Trophoblast cell (in vitro differentiated cells and primary cell): ENCODE measurements around the gene CCDC141.
A peak's percentile ranks its signal among the peaks of the same experiment; 100 is the strongest.

ENCODE experiments used
- DNase-seq, 2 donors: peaks; one replicate each; pipeline ENCODE4 v3.0.0-alpha.2; 2016
- H2AFZ ChIP-seq: 2 replicates; pipeline ENCODE4 v1.6.1; 2013; ENCODE audit warnings: low read length, moderate library complexity, mild to moderate bottlenecking; ENCODE audit not compliant: insufficient read depth, poor library complexity
- H2AK5ac ChIP-seq: 2 replicates; pipeline ENCODE4 v1.6.1; 2013; ENCODE audit warnings: mild to moderate bottlenecking, low read length
- H2BK120ac ChIP-seq: 2 replicates; pipeline ENCODE4 v1.6.1; 2013; ENCODE audit warnings: low read length, mild to moderate bottlenecking, moderate library complexity; ENCODE audit not compliant: insufficient read depth, poor library complexity
- H2BK12ac ChIP-seq: 2 replicates; pipeline ENCODE4 v1.6.1; 2013; ENCODE audit warnings: mild to moderate bottlenecking, low read length, moderate library complexity
- H2BK5ac ChIP-seq: 2 replicates; pipeline ENCODE4 v1.6.1; 2013; ENCODE audit warnings: low read length, low read depth, moderate library complexity, mild to moderate bottlenecking; ENCODE audit not compliant: poor library complexity
- H3K14ac ChIP-seq: 2 replicates; pipeline ENCODE4 v1.6.1; 2013; ENCODE audit warnings: mild to moderate bottlenecking, low read length
- H3K18ac ChIP-seq: 2 replicates; pipeline ENCODE4 v1.6.1; 2013; ENCODE audit warnings: mild to moderate bottlenecking, low read length
- H3K23ac ChIP-seq: 2 replicates; pipeline ENCODE4 v1.6.1; 2013; ENCODE audit warnings: low read length
- H3K27ac ChIP-seq: 2 replicates; pipeline ENCODE4 v1.5.1; 2013; ENCODE audit warnings: low read depth, mild to moderate bottlenecking, inconsistent platforms, low read length, moderate library complexity
- H3K27me3 ChIP-seq: 2 replicates; pipeline ENCODE4 v1.6.1; 2013; ENCODE audit warnings: inconsistent platforms, mild to moderate bottlenecking, low read length, moderate library complexity; ENCODE audit not compliant: insufficient read depth
- H3K36me3 ChIP-seq, 2 experiments: 1 replicate in 1 of 2; 2 replicates in 1 of 2; pipeline ENCODE4 v1.6.1; 2013; ENCODE audit warnings: low read length in 2 of 2, mild to moderate bottlenecking in 2 of 2, moderate library complexity in 1 of 2; ENCODE audit not compliant: insufficient read depth in 2 of 2, control insufficient read depth in 1 of 2
- H3K4ac ChIP-seq: 2 replicates; pipeline ENCODE4 v1.6.1; 2013; ENCODE audit warnings: low read depth, mild to moderate bottlenecking, low read length, moderate library complexity
- H3K4me1 ChIP-seq, 2 experiments: 1 replicate in 1 of 2; 2 replicates in 1 of 2; pipeline ENCODE4 v1.6.1; 2013; ENCODE audit warnings: low read length in 2 of 2, mild to moderate bottlenecking in 2 of 2, moderate library complexity in 1 of 2; ENCODE audit not compliant: insufficient read depth in 2 of 2, control insufficient read depth in 1 of 2
- H3K4me2 ChIP-seq: 2 replicates; pipeline ENCODE4 v1.6.1; 2013; ENCODE audit warnings: inconsistent platforms, mild to moderate bottlenecking, low read length, moderate library complexity
- H3K4me3 ChIP-seq: 2 replicates; pipeline ENCODE4 v1.5.1; 2013; ENCODE audit warnings: mild to moderate bottlenecking, low read depth, low read length, inconsistent platforms
- H3K79me1 ChIP-seq: one replicate; pipeline ENCODE4 v1.6.1; 2013; ENCODE audit warnings: low read length
- H3K79me2 ChIP-seq: 2 replicates; pipeline ENCODE4 v1.6.1; 2013; ENCODE audit warnings: low read length, mild to moderate bottlenecking; ENCODE audit not compliant: control insufficient read depth, insufficient read depth, poor library complexity
- H3K9ac ChIP-seq: 2 replicates; pipeline ENCODE4 v1.6.1; 2013; ENCODE audit warnings: mild to moderate bottlenecking, low read length
- H3K9me3 ChIP-seq: 2 replicates; pipeline ENCODE4 v1.6.1; 2013; ENCODE audit warnings: low read depth, mild to moderate bottlenecking, control low read depth, inconsistent platforms, low read length; ENCODE audit not compliant: insufficient read depth
- H4K12ac ChIP-seq: 2 replicates; pipeline ENCODE4 v1.6.1; 2013; ENCODE audit warnings: low read depth, mild to moderate bottlenecking, low read length, moderate library complexity
- H4K8ac ChIP-seq: 2 replicates; pipeline ENCODE4 v1.6.1; 2013; ENCODE audit warnings: low read depth, mild to moderate bottlenecking, low read length, moderate library complexity
- H4K91ac ChIP-seq: one replicate; pipeline ENCODE4 v1.6.1; 2013; ENCODE audit warnings: low read depth, mild to moderate bottlenecking, low read length, moderate library complexity
- WGBS: extraction: QIAGEN DNeasy Blood & Tissue Kit; methylation state at CpG from one replicate; pipeline ENCODE4 v1.1.7; 2013; ENCODE audit warnings: missing lambda C conversion rate; ENCODE audit not compliant: insufficient read length, insufficient coverage; ENCODE audit errors: extremely low coverage; 5-methylcytosine and 5-hydroxymethylcytosine counted together

CCDC141 gene

DNA sequence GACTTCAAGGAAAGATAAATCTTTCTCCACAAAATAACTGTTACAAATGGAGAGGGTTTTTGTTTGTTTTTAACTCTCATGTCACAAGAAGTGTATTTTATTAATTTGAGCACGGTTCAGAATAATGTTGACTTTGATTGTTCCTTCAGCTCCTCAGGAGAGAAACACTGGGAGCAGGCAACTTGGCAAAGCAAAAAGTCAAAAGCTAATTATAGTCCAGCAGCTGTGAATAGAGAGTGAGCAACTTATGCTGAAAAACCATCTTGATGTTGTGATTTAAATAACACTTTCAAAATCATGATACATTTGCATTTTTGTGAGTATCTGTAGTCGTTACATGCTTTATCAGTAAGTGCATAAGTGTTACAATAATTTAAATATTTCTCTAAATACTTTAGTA, 205.2 kb downstream of the CCDC141 start:
- Histone ChIP-seq H2BK5ac (no peak overlapping the region), H2AFZ (no peak overlapping the region), H3K36me3 (no peaks in the 10 kb centered on the region), H3K4me3 (no peak overlapping the region), H3K9ac (no peak overlapping the region), H3K4me1 (no peaks in the 10 kb centered on the region), H3K79me2 (no peaks in the 10 kb centered on the region), H2BK120ac (no peak overlapping the region), H3K18ac (no peak overlapping the region), H3K14ac (no peak overlapping the region), H4K8ac (no peak overlapping the region), H4K91ac (no peak overlapping the region), H3K4ac (no peak overlapping the region), H3K27ac (no peak overlapping the region), H3K27me3 (no peaks in the 10 kb centered on the region), H3K9me3 (no peaks in the 10 kb centered on the region), H2BK12ac (no peak overlapping the region), H4K12ac (no peak overlapping the region), H2AK5ac (no peak overlapping the region), H3K23ac (no peak overlapping the region), H3K4me2 (no peak overlapping the region), H3K79me1 (no peaks in the 10 kb centered on the region)
- DNase-seq: no peak
- no CpG with 5 or more reads among the region's 2 CpGs for WGBS

DNA sequence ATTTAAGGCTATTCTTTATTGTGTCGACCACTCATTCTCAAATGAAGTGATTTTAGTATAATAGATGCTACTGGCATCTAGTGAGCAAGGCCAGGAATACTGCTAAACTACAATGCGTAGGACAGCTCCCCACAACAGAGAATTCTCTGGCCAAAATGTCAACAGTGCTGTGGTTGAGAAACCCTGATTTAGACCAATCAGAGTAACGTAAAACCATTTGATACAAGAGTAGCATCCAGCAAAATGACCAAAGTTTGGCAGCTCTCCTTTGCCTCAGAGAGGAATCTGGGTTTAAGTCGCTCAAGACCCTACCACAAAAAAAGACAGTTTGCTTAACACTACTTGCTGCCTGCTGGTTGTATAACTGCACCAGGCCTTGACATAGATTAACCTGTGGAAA, 205.7 kb downstream of the CCDC141 start:
- Histone ChIP-seq H2BK12ac (no peak overlapping the region), H3K4me2 (no peak overlapping the region), H2BK5ac (no peak overlapping the region), H4K12ac (no peak overlapping the region), H2AFZ (no peak overlapping the region), H3K36me3 (no peaks in the 10 kb centered on the region), H2AK5ac (no peak overlapping the region), H4K8ac (no peak overlapping the region), H3K9ac (no peak overlapping the region), H3K79me2 (no peaks in the 10 kb centered on the region), H3K23ac (no peak overlapping the region), H3K4me3 (no peak overlapping the region), H2BK120ac (no peak overlapping the region), H3K4ac (no peak overlapping the region), H4K91ac (no peak overlapping the region), H3K27me3 (no peaks in the 10 kb centered on the region), H3K4me1 (no peaks in the 10 kb centered on the region), H3K18ac (no peak overlapping the region), H3K27ac (no peak overlapping the region), H3K9me3 (no peaks in the 10 kb centered on the region), H3K14ac (no peak overlapping the region), H3K79me1 (no peaks in the 10 kb centered on the region)
- DNase-seq: no peak
- no CpG with 5 or more reads among the region's 4 CpGs for WGBS

DNA sequence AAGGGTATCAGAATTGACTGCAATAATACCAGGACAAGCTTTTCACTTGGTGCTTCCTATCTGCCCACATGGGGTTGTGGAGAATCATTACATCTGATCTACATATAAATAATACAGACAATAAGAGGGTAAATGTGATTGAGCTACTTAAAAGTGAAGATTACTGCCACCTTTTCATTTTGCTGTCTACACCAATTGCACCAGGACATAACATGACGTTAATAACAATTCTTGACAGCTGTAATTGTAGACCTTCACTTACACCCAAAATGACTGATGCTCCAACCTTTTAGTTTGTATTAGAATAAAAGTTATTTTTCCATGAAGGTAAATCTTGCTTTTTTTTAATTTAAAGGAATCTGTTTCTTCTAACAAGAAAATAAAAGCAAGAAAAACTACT, 206.2 kb downstream of the CCDC141 start:
- no peak overlapping the region for H3K18ac ChIP-seq
- H3K4ac ChIP-seq: no peak overlapping the region
- H2BK12ac ChIP-seq: no peak overlapping the region
- no peaks in the 10 kb centered on the region for H3K79me2 ChIP-seq
- no peak overlapping the region for H3K14ac ChIP-seq
- no peak overlapping the region for H4K8ac ChIP-seq
- H3K4me1 ChIP-seq: no peaks in the 10 kb centered on the region
- WGBS: no CpG with 5 or more reads among the region's 1 CpG
- no peak overlapping the region for H4K91ac ChIP-seq
- H3K9me3 ChIP-seq: no peaks in the 10 kb centered on the region
- H3K36me3 ChIP-seq: no peaks in the 10 kb centered on the region
- no peak overlapping the region for H2AK5ac ChIP-seq
- H3K27ac ChIP-seq: no peak overlapping the region
- DNase-seq: no peak
- H3K4me2 ChIP-seq: no peak overlapping the region
- H3K9ac ChIP-seq: no peak overlapping the region
- H3K79me1 ChIP-seq: no peaks in the 10 kb centered on the region
- no peaks in the 10 kb centered on the region for H3K27me3 ChIP-seq
- no peak overlapping the region for H2BK120ac ChIP-seq
- no peak overlapping the region for H3K23ac ChIP-seq
- no peak overlapping the region for H2BK5ac ChIP-seq
- no peak overlapping the region for H3K4me3 ChIP-seq
- no peak overlapping the region for H4K12ac ChIP-seq
- H2AFZ ChIP-seq: no peak overlapping the region

DNA sequence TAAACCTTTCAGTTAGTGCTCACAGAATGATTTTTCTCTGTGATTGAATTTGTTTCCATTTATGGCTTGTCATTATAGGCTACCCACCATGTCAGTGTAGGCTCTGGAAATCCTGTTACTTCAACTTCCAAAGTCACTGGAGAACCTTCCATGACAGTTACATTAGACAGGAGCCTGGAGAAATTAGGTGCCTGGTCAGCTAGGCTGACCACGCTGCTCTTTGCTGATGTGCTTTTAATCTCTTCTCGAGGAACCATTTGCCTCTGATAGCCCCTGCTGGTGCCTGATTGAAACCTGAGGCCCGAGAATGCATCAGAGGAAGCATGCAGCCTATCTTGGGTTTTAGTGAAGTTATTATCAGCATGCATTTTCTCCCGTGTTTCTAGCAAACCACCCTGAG, 213.1 kb downstream of the CCDC141 start:
- no peak overlapping the region for H4K8ac ChIP-seq
- no peak overlapping the region for H2AFZ ChIP-seq
- H3K27ac ChIP-seq: no peak overlapping the region
- H2BK120ac ChIP-seq: no peak overlapping the region
- H4K12ac ChIP-seq: no peak overlapping the region
- H3K79me1 ChIP-seq: no peaks in the 10 kb centered on the region
- no peak overlapping the region for H2BK5ac ChIP-seq
- no peak overlapping the region for H3K23ac ChIP-seq
- DNase-seq: no peak
- H2AK5ac ChIP-seq: no peak overlapping the region
- no peak overlapping the region for H3K18ac ChIP-seq
- peaks cover 3% of the 10 kb centered on the region for H3K9me3 ChIP-seq
- no peak overlapping the region for H2BK12ac ChIP-seq
- H4K91ac ChIP-seq: no peak overlapping the region
- no peak overlapping the region for H3K9ac ChIP-seq
- H3K14ac ChIP-seq: no peak overlapping the region
- H3K4me2 ChIP-seq: peak overlapping the region; percentile 7
- no peaks in the 10 kb centered on the region for H3K27me3 ChIP-seq
- H3K4me3 ChIP-seq: no peak overlapping the region
- H3K4ac ChIP-seq: no peak overlapping the region
- H3K79me2 ChIP-seq: no peaks in the 10 kb centered on the region
- no peaks in the 10 kb centered on the region for H3K36me3 ChIP-seq
- no CpG with 5 or more reads among the region's 4 CpGs for WGBS
- peaks cover 0 to 5% of the 10 kb centered on the region in 2 experiments for H3K4me1 ChIP-seq
